Smooth muscle cell (in vitro differentiated cells): ENCODE results near the gene R3HCC1L. TPM values are rescaled to one million over a fixed set of nuclear protein-coding genes. Genes with fewer than 3 reads are reported as not detected.

ENCODE experiments used
- DNase-seq: peaks from one replicate; lab custom pipeline; 2025; ENCODE audit not compliant: unreplicated experiment; lab: John Stamatoyannopoulos, UW
- H2AFZ ChIP-seq: fragments of 200-600 bp; sonication (generic); 2 replicates; pipeline ENCODE4 v1.6.0; 2016; ENCODE audit warnings: antibody characterized with exemption, low read depth, mild to moderate bottlenecking
- H3F3A ChIP-seq: fragments of 200-600 bp; sonication (generic); 2 replicates; pipeline ENCODE4 v1.6.0; 2017; ENCODE audit warnings: antibody characterized with exemption, low read depth
- H3K27ac ChIP-seq: fragments of 200-600 bp; sonication (generic); 2 replicates; pipeline ENCODE4 v1.5.1; 2016; ENCODE audit warnings: low read depth, mild to moderate bottlenecking
- H3K27me3 ChIP-seq: fragments of 200-600 bp; sonication (generic); 2 replicates; pipeline ENCODE4 v1.6.1; 2016; ENCODE audit warnings: low read depth, mild to moderate bottlenecking
- H3K36me3 ChIP-seq: fragments of 200-600 bp; sonication (generic); 2 replicates; pipeline ENCODE4 v1.5.1; 2016; ENCODE audit warnings: low read depth
- H3K4me1 ChIP-seq: fragments of 200-600 bp; sonication (generic); 2 replicates; pipeline ENCODE4 v1.5.1; 2016; ENCODE audit warnings: low read depth
- H3K4me2 ChIP-seq: fragments of 200-600 bp; sonication (generic); 2 replicates; pipeline ENCODE4 v1.6.0; 2016; ENCODE audit warnings: mild to moderate bottlenecking
- H3K4me3 ChIP-seq: fragments of 200-600 bp; sonication (generic); 2 replicates; pipeline ENCODE4 v1.5.1; 2016; ENCODE audit warnings: mild to moderate bottlenecking
- H3K79me2 ChIP-seq: fragments of 200-600 bp; sonication (generic); 2 replicates; pipeline ENCODE4 v1.6.0; 2016; ENCODE audit warnings: low read depth, mild to moderate bottlenecking
- H3K9ac ChIP-seq: fragments of 200-600 bp; sonication (generic); 2 replicates; pipeline ENCODE4 v1.6.0; 2016; ENCODE audit warnings: low read depth
- H3K9me3 ChIP-seq: fragments of 200-600 bp; sonication (generic); replicated peaks from 2 replicates; pipeline ENCODE4 v1.5.1; 2016; ENCODE audit warnings: low read depth
- H4K20me1 ChIP-seq: fragments of 200-600 bp; sonication (generic); 2 replicates; pipeline ENCODE4 v1.6.0; 2016; ENCODE audit warnings: low read depth
- CTCF ChIP-seq: fragments of 200-600 bp; sonication (generic); IDR thresholded peaks from 2 replicates; pipeline ENCODE4 v1.5.1; 2017; ENCODE audit warnings: borderline replicate concordance, mild to moderate bottlenecking, antibody characterized with exemption; ENCODE audit not compliant: insufficient read depth, poor library complexity, severe bottlenecking
- WGBS: methylation state at CpG from one replicate; pipeline ENCODE4 v1.1.7; 2016; ENCODE audit warnings: low lambda C conversion rate; 5-methylcytosine and 5-hydroxymethylcytosine counted together
- polyA plus RNA-seq: library from polyadenylated mRNA; unstranded; fragments of >200 nt; fragmentation: Nextera tagmentation; extraction: Ambion mirVana; gene quantifications from 2 replicates; pipeline ENCODE4 v1.2.1, GENCODE V29; 2016
- total RNA-seq: library from RNA; depleted of rRNA; stranded (reverse); fragments of >200 nt; gene quantifications from 2 replicates; pipeline ENCODE4 v1.2.3, GENCODE V29; 2014

Gene R3HCC1L
- total and polyA plus RNA-seq, 2 experiments from 2014 or later: 11.4 to 12.2 TPM

GRCh38 chr10:98285416-98285815 is 151.0 kb downstream of the R3HCC1L start:
- no peak overlapping the region for H3K9ac ChIP-seq
- no peak for TF ChIP-seq CTCF
- no peaks in the 10 kb centered on the region for H3K79me2 ChIP-seq
- no peak overlapping the region for H3K4me3 ChIP-seq
- no peaks in the 10 kb centered on the region for H3F3A ChIP-seq
- H2AFZ ChIP-seq: no peak overlapping the region
- 92% methylated on average over 2 of the region's 2 CpGs for WGBS
- peaks cover 4% of the 10 kb centered on the region for H3K27me3 ChIP-seq
- H3K9me3 ChIP-seq: no peaks in the 10 kb centered on the region
- H3K4me1 ChIP-seq: no peaks in the 10 kb centered on the region
- H4K20me1 ChIP-seq: no peaks in the 10 kb centered on the region
- peaks cover 4% of the 10 kb centered on the region for H3K36me3 ChIP-seq
- no peak overlapping the region for H3K27ac ChIP-seq
- H3K4me2 ChIP-seq: no peak overlapping the region
- DNase-seq: no peak

- TF ChIP-seq CTCF: no peak
- Histone ChIP-seq H3K9me3 (no peaks in the 10 kb centered on the region), H3K27me3 (peaks cover 10% of the 10 kb centered on the region), H3K4me2 (no peak overlapping the region), H3K4me1 (no peaks in the 10 kb centered on the region), H3K79me2 (no peaks in the 10 kb centered on the region), H3K4me3 (no peak overlapping the region), H3K27ac (no peak overlapping the region), H3K9ac (no peak overlapping the region), H3K36me3 (no peaks in the 10 kb centered on the region), H3F3A (no peaks in the 10 kb centered on the region), H2AFZ (no peak overlapping the region), H4K20me1 (no peaks in the 10 kb centered on the region)
- no peak for DNase-seq
- 89% methylated on average over 12 of the region's 12 CpGs for WGBS
These were observed 152.0 kb downstream of the R3HCC1L start for GRCh38 chr10:98286419-98286818.

- Histone ChIP-seq H3K27me3 (peaks cover 15% of the 10 kb centered on the region), H3K36me3 (no peaks in the 10 kb centered on the region), H3F3A (no peaks in the 10 kb centered on the region), H3K27ac (no peak overlapping the region), H3K4me3 (no peak overlapping the region), H4K20me1 (no peaks in the 10 kb centered on the region), H3K4me2 (no peak overlapping the region), H3K4me1 (no peaks in the 10 kb centered on the region), H3K9ac (no peak overlapping the region), H3K79me2 (no peaks in the 10 kb centered on the region), H3K9me3 (no peaks in the 10 kb centered on the region), H2AFZ (no peak overlapping the region)
- DNase-seq: no peak
- WGBS: 89% methylated on average over 5 of the region's 5 CpGs
- no peak for TF ChIP-seq CTCF
These were observed 152.9 kb downstream of the R3HCC1L start for GRCh38 chr10:98287321-98287720.

GRCh38 chr10:98289802-98290209 is 155.3 kb downstream of the R3HCC1L start:
- no peaks in the 10 kb centered on the region for H3K79me2 ChIP-seq
- H2AFZ ChIP-seq: no peak overlapping the region
- 62% methylated on average over 10 of the region's 10 CpGs for WGBS
- H3K9ac ChIP-seq: no peak overlapping the region
- H3K9me3 ChIP-seq: no peaks in the 10 kb centered on the region
- H3K4me3 ChIP-seq: no peak overlapping the region
- H3K4me2 ChIP-seq: no peak overlapping the region
- no peak for DNase-seq
- H3F3A ChIP-seq: no peaks in the 10 kb centered on the region
- H3K36me3 ChIP-seq: no peaks in the 10 kb centered on the region
- no peak overlapping the region for H3K27ac ChIP-seq
- H4K20me1 ChIP-seq: no peaks in the 10 kb centered on the region
- H3K27me3 ChIP-seq: peaks cover 21% of the 10 kb centered on the region
- no peak for TF ChIP-seq CTCF
- no peaks in the 10 kb centered on the region for H3K4me1 ChIP-seq
